HG03025 (cell line): ENCODE results near the gene WNT7A.

Source experiments
- ATAC-seq: cut with Tn5 transposase; IDR thresholded peaks from one replicate; pipeline ENCODE4 v1.9.1; 2021; ENCODE audit warnings: mild to moderate bottlenecking, moderate library complexity; ENCODE audit not compliant: unreplicated experiment, low FRiP score

WNT7A gene

DNA sequence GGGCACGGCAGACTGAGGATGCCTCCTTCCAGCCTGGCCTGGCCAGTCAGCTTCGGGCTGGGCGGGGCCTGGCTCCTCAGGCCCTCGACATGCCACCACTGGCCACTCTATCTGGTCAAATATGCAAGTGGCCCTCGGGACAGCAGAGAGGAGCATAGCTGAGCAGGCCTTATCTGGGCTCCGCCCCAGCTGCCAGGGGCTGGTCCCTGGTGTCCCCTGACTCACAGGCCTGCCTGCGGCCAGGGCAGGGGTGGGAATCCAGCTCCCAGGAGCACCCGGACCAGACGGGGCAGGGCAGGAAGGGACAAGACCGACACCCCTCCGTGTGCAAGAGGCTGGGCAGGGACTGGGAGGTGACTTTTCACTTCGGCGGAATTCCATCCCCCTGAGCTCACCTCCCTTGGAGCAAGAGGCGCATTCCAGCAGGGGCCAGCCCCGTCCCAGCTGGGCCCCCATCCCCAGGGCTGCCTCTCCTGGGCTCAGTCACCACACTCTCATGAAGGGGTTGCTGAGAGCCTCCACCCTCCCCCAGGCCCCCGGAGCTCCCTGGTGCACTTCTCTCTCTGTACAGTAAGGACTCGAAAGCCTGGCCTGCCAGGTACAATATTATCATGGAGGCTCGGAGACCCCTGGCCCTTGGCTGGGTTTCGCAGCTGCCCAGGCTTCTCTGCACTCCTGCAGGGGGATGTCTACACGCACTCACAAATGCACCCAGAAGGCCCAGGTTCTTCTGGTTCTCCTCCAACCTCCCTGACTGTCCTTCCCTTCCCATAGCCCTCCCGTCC is 29.5 kb downstream of the WNT7A start:
- no peak for ATAC-seq

DNA sequence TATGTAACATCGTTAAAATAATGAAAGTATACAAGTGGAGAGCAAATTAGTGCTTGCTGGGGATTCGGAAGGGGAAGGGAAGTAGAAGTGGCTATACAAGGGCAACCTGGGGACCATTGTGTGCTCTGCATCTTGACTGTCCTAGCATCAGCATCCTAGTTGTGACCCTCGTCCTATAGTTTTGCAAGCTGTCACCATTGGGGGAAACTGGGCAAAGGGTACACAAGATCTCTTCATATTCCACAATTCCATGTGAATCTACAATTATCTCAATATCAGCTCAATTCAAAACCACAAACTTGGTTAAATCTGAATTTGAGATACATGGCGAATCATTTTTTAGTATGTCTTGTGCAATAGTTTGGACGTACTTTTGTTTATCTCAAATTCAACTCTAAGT is 30.9 kb downstream of the WNT7A start:
- ATAC-seq: no peak

DNA sequence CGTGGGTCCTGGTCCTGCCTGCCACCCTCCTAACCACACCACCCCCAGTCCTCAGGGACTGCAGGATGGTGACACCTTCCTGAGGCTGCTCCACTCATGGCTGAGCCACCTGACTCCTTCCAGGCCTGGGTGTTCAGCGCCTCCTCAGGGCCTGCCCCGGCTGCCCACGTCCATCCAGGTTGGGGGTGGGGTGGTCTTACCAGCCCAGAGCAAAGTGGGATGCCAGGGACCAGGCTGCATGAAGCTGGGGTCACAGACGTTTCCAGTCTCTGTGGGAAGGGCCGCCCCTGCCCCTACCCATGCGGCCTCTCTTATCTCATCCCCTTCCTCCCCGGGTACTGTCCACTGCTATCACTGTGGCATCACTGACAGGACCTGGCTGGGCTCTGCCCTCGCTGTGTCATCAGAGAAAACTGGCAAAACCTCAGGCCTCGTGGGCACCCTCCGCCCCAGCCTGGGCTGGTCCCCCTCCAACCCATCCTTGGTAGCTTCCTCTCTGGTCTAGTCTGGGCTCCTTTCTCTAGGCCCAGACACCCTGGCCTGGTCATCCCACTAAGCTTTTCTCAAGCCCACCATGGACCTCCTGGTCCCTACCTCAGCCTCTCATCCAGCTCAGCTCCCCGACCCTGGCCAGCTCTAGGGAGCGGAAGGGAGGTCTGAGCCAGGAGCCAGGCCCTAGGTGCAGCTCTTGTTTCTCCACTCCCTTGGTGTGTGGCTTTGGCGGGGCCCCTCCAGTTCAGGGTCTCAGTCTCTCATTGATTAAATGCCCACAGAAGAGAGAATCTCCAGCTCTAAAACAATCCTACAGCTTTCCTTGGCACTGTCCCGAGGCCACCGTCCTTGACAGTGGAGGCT is 32.9 kb downstream of the WNT7A start:
- ATAC-seq: no peak

DNA sequence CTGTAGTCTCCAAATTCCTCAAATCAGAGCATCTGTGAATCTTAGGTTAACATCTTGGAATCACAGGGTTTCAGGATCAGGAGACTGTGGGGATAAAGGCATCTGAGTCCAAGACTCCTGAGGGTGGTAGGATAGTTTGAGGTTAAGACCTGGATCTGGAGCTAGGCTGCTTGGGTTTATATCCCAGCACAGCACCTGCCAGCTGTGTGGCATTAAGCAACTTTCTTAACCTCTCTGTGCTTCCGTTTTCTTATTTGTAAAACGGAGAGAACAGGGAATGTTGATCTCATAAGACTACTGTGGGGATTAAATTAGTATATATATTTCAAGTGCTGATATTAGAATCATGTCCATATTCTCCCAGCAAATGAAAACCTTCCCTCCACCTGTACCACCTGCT is 33.6 kb downstream of the WNT7A start:
- no peak for ATAC-seq

GRCh38 chr3:13845806-13846205 is 34.1 kb downstream of the WNT7A start:
- no peak for ATAC-seq

DNA sequence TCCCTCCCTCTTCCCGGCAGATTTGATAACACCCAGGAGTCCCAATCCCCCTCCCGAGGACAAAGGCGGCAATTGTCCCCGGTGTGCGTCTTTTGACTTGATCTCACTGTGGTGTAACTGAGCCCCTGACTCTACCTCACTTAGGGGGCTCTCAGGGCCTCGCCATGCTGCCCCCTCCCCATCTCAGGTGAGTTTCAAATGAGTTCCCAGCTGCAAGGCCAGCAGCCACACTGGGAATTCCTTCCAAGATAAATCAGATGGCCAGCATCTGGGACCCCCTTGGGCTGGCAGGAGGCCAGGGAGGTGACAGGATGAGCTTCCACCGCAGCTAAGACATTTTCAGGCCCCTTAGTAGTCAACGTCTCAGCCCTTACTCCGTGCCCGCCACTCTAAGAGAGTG is 35.0 kb downstream of the WNT7A start:
- no peak for ATAC-seq

- ATAC-seq: no peak
These were observed 35.6 kb downstream of the WNT7A start for GRCh38 chr3:13844286-13844685.

DNA sequence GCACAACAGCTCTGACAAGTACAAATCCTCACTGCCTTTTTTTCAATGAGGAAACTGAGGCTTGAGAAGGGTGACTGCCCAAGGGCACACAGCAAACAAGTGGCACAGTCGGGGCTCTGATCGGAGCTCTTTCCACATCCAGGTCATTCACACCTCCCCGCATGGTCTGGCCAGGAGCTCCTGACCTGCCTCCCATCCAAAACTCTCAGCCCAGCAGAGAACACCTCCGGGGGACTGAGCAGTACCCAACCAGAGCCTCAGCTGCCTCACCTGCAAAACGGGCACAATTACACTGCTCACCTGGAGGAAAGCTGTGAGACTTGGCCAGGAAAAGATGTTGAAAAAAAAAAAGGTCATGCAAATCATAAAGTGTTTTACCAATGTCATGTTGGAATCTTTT is 36.5 kb downstream of the WNT7A start:
- ATAC-seq: no peak

- no peak for ATAC-seq
These were observed 37.6 kb downstream of the WNT7A start for GRCh38 chr3:13842226-13842625.

DNA sequence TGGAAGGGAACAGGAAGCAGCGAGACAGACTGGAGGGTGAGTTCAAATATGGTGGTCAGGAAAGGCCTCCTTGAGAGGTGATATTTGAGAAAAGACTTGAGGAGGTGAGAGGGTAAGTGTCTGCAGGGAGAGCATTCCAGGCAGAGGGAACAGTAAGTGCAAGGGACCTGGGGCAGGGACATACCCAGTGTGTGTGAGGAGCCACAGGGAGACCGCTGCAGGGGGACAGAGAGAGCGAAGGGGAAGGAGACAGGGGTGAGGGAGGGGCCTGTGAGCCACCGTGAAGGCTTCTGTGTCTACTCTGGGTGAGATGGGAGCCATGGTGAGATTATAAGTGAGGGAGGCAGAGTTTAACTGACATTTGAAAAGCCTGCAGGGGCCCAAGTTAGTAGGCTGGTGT is 38.0 kb downstream of the WNT7A start:
- no peak for ATAC-seq

- ATAC-seq: no peak
These were observed 38.7 kb downstream of the WNT7A start for GRCh38 chr3:13841141-13841540.

DNA sequence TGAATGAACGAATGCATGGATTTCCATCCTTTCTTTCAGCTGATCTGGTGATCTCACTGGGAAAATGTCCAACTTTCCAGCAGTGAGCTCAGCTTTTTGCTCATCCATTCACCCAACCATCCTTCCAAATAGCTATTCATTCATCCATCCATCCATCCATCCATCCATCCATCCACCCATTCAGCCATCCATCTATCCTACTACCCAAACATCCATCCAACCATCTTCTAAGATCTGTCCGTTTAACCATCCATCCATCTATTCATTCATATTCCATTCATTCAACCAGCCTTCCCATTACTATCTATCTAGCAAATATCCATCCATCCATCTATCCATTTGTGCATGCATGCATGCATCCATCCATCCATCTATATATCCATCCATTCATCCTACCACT is 39.4 kb downstream of the WNT7A start:
- no peak for ATAC-seq

GRCh38 chr3:13839726-13840340 is 40.0 kb downstream of the WNT7A start:
- ATAC-seq: no peak

DNA sequence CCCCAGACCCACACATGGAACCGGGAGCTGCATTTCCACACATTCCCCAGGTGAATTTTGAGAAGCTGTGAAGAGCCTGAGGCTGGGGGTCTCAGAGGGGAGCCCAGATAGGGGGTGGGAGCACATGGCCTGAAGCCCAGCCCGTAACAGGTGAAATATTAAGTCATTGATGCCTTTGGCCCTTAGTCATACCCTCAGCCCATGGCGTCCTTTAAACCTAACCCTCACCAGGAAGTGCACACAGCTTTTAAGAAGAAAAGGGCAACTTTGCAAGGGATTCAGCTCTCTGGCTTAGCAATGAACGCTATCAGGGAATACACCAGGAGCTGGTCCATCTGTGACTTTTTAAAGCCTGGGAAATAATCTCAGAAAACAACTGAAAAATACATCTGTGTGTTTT is 40.6 kb downstream of the WNT7A start:
- no peak for ATAC-seq

- no peak for ATAC-seq
These were observed 41.5 kb downstream of the WNT7A start for GRCh38 chr3:13838421-13838820.

- ATAC-seq: no peak
These were observed 42.1 kb downstream of the WNT7A start for GRCh38 chr3:13837751-13838150.

DNA sequence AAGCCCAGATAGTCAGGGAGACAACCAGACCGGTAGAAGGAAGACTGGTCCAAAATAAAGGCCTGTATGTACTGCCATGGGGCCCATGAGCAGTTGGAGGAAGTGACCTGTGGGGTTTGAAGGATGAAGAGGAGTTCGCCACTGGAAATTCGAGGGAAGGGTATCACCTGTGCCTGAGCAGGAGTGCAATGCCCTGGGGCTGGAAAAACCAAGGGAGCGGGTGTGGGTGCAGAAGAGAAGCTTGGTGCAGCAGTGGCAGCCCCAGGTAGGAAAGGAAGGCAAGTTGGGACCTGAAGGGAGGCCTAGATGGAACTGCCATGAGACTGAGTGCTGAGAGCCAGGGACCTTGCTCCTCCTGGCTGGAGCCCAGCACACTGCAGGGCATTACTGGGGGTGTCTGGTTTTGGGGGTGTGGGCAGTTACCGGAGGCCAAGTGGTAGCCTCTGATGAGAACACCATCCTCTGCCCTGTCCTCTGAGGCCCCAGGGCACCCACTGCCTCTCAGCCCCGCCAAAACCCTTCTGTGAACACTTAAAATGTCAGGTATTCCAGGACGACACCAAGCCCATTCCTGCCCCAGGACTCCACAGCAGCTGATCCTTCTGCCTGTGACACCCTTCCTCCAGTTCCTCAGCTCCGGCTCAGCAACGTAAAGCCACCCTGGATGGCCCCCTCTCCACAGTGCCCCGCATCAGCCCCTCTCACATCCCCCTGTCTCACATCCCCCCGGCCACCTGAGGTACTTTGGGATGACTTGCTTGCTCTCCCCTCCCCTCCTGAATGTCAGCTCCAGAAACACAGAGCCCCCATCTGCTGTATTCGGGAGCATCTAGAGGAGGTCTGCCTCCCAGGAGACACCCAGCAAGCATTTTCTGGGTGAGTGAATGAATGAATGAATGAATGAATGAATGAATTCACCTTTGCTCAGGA is 42.9 kb downstream of the WNT7A start:
- ATAC-seq: no peak

DNA sequence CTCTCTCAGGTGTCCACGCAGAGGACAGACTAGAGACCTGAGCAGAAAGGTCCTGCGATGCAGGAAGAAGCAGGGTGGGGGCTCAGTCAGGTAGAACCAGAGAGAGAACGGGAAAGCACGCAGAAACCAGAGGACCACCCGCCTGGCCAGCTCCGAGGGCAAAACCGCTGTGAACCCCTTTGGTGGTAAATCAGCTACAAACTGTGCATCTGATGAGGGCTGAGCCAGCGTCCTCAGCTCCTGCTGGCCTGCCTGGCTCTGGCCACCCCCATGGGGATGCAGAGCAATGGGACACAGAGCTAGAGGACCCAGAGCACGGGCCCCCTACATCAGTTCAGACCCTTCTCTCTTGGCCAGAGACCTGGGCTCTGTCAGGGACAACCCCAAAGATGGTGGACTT is 44.6 kb downstream of the WNT7A start:
- ATAC-seq: no peak

- ATAC-seq: no peak
These were observed 45.4 kb downstream of the WNT7A start for GRCh38 chr3:13834258-13835035.
